Measurements from ENCODE around the gene UPK3A. TPM values are rescaled to one million over a fixed set of nuclear protein-coding genes. Genes with fewer than 3 reads are reported as not detected.

The UPK3A gene
- total and polyA plus RNA-seq, 2 of the 13 experiments (the other 11 are each of a cell fraction or from before 2014, with no cell fraction given), result 10.5 to 13.8 TPM

DNA sequence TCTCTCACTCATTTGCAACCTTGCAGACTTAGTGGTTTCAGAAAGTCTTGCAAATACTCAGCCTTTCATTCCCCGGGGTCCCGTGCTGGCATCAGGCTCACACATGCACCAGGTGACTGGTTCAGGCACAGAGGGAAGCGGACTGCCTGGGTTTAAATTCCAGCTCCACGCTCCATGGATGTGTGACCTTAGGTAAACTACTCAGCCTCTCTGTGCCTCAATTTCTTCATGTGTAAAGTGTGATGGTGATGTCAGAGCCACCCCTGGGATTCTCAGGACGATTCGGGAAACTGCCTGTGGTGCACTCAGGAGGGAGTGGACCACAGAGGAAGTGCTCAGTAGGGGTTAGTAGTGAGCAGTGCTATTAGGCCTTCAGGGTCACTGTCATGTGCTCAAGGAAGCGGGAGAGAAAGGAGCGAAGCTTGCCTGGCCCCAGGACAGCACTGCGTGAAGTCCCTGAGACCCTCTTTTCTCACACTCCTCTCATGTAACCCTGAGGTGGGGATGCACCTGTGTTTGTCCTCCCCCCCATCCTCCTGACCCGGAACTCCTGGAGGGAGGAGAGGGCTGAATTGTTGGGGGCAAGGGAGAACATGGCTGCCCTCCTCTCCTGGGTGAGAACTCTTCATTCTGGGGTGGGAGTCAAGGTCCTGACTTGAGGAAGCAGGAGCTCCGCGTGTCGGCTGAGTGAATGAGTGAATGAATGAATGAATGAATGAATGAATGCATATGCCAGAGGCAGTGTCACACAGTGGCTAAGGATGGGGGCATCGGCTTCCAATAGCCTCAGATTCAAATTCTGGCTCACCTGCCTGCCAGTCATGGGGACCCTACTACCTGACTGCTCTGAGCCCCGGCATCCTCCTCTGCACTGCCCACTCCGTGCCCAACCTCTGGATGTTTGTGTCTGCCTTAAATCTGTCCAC is 14.4 kb upstream of the UPK3A start:
- intact Hi-C loops (cut with micrococcal nuclease; ENCODE audit: unreplicated experiment) (no loop called here), in situ Hi-C loops (cut with HindIII; ENCODE audit: extremely low pct_ligation_motif_present, low pct_unique_long_range_greater_than_20kb) (loop anchor here (5.0 kb wide), 1 partner anchor 37 kb away; the partner anchor contains the start of gene FAM118A)
- ChIA-PET CTCF (ENCODE audit: low intra/inter-chr PET ratio, low total read pairs) (interaction anchor here (1.9 to 2.5 kb wide), 2 partner anchors 127 to 165 kb away, joined by 17 to 22 read pairs; no protein-coding TSS in a partner anchor), POLR2A (interaction anchor here (0.8 to 4.1 kb wide), 7 partner anchors 9 to 233 kb away, joined by 3 to 73 read pairs (median 4); partner anchors contain the start of gene UPK3A)
- Histone ChIP-seq H3K27me3 (ENCODE audit: control insufficient read depth in 1 of 2, insufficient read depth in 2 of 2, low read length in 2 of 2) (no peaks in the 10 kb centered on the region), H3K4me1 (ENCODE audit: insufficient read depth, low read length) (peaks cover 56% of the 10 kb centered on the region), H4K20me1 (ENCODE audit: insufficient read depth, low read length) (no peaks in the 10 kb centered on the region), H3K27ac (ENCODE audit: extremely low read length, insufficient read depth, low read length) (peak overlapping the region; percentile 72), H3K9me3 (ENCODE audit: low read length) (no peaks in the 10 kb centered on the region), H2AFZ (ENCODE audit: low read length) (no peak overlapping the region), H3K36me3 (replicated peaks in 1 of 2; ENCODE audit: control insufficient read depth in 1 of 2, insufficient read depth in 2 of 2, low read length in 2 of 2) (no peaks in the 10 kb centered on the region), H3K79me2 (ENCODE audit: insufficient read depth, low read length) (peaks cover 16% of the 10 kb centered on the region), H3K4me3 (replicated peaks in 1 of 3; ENCODE audit: insufficient read depth in 1 of 3, low read depth in 2 of 3, low read length in 3 of 3) (peak overlapping the region; percentile 58 to 90 (median 85)), H3K4me2 (ENCODE audit: low read depth, low read length) (peak overlapping the region; percentile 94), H3K9ac (ENCODE audit: insufficient read depth, low read depth, low read length) (peak overlapping the region; percentile 83)
- BruUV-seq (replicated peaks), result no TSS peak
- no peak for ATAC-seq
- no peak for DNase-seq (ENCODE audit: low spot score)
- 65% methylated on average over 15 of the region's 16 CpGs for WGBS (ENCODE audit: low lambda C conversion rate)
- FAIRE-seq, result no peak
- TF ChIP-seq CTCF (CRISPR knock-in tag; IDR thresholded peaks at IDR 0.05), result peak; percentile 29; the same call in 1 of the 2 replicates
- TF ChIP-seq, protein P1, sequence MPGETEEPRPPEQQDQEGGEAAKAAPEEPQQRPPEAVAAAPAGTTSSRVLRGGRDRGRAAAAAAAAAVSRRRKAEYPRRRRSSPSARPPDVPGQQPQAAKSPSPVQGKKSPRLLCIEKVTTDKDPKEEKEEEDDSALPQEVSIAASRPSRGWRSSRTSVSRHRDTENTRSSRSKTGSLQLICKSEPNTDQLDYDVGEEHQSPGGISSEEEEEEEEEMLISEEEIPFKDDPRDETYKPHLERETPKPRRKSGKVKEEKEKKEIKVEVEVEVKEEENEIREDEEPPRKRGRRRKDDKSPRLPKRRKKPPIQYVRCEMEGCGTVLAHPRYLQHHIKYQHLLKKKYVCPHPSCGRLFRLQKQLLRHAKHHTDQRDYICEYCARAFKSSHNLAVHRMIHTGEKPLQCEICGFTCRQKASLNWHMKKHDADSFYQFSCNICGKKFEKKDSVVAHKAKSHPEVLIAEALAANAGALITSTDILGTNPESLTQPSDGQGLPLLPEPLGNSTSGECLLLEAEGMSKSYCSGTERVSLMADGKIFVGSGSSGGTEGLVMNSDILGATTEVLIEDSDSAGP (CRISPR knock-in tag; IDR thresholded peaks at IDR 0.05; ENCODE audit: borderline replicate concordance), result no peak
- TF ChIP-seq ZFX (CRISPR knock-in tag; IDR thresholded peaks at IDR 0.05; ENCODE audit: low read depth), result peak; percentile 16; the same call in 1 of the 2 replicates
- TF ChIP-seq, protein P2, sequence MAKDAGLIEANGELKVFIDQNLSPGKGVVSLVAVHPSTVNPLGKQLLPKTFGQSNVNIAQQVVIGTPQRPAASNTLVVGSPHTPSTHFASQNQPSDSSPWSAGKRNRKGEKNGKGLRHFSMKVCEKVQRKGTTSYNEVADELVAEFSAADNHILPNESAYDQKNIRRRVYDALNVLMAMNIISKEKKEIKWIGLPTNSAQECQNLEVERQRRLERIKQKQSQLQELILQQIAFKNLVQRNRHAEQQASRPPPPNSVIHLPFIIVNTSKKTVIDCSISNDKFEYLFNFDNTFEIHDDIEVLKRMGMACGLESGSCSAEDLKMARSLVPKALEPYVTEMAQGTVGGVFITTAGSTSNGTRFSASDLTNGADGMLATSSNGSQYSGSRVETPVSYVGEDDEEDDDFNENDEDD (CRISPR knock-in tag; IDR thresholded peaks at IDR 0.05; ENCODE audit: borderline replicate concordance), result peak; percentile 65; the same call in 1 of the 2 replicates
- 0 out of 2 replicates have a peak, but pooled peaks have one; percentile 6 for TF ChIP-seq SALL1 (CRISPR knock-in tag; IDR thresholded peaks at IDR 0.05)
- no peak for TF ChIP-seq KIAA2018 (CRISPR knock-in tag; IDR thresholded peaks at IDR 0.05; ENCODE audit: borderline replicate concordance)
- TF ChIP-seq STAG1 (CRISPR knock-in tag; IDR thresholded peaks at IDR 0.05), result peak; percentile 27
- 0 out of 2 replicates have a peak, but pooled peaks have one; percentile 28 for TF ChIP-seq SPEN (CRISPR knock-in tag; IDR thresholded peaks at IDR 0.05; ENCODE audit: low read depth)
